OCI-LY7 (cell line): ENCODE measurements around the gene KLF2. TPM values are rescaled to one million over a fixed set of nuclear protein-coding genes. Genes with fewer than 3 reads are reported as not detected.

ENCODE experiments used
- BruUV-seq: library from RNA; stranded (reverse); fragments of 400-500 nt; replicated peaks from 2 replicates; lab custom pipeline; 2021; lab: Mats Ljungman, UMichigan
- CTCF ChIA-PET: fragments of 300-600 bp; sonication (Branson Sonifier 250); formaldehyde crosslinking; loops from one replicate; lab custom pipeline; 2022; ENCODE audit warnings: antibody characterized with exemption; ENCODE audit not compliant: unreplicated experiment; lab: Charles Lee
- POLR2A ChIA-PET: fragments of 300-600 bp; sonication (Branson Sonifier 250); formaldehyde crosslinking; loops from one replicate; lab custom pipeline; 2022; ENCODE audit warnings: antibody characterized with exemption; lab: Charles Lee
- DNase-seq: peaks from one replicate; pipeline ENCODE4 v3.0.0-alpha.2; 2015; ENCODE audit warnings: low spot score
- H2AFZ ChIP-seq: fragments of 200-600 bp; sonication (generic), shearing (Covaris generic); 2 replicates; pipeline ENCODE4 v1.6.1; 2014; ENCODE audit warnings: mild to moderate bottlenecking, antibody characterized with exemption, low read length, moderate library complexity
- H3K27ac ChIP-seq: fragments of 200-600 bp; sonication (generic); 2 replicates; pipeline ENCODE4 v1.5.1; 2014; ENCODE audit warnings: mixed run types, low read depth, mild to moderate bottlenecking, moderate library complexity, low read length, inconsistent platforms; ENCODE audit not compliant: poor library complexity, severe bottlenecking
- H3K36me3 ChIP-seq: fragments of 200-600 bp; sonication (generic); 2 replicates; pipeline ENCODE4 v1.6.1; 2014; ENCODE audit warnings: mild to moderate bottlenecking, antibody characterized with exemption, low read length, moderate library complexity, mixed read lengths; ENCODE audit not compliant: insufficient read depth
- H3K4me1 ChIP-seq: fragments of 200-600 bp; sonication (generic); 2 replicates; pipeline ENCODE4 v1.5.1; 2014; ENCODE audit warnings: mild to moderate bottlenecking, low read length; ENCODE audit not compliant: insufficient read depth, poor library complexity, severe bottlenecking
- H3K4me2 ChIP-seq: fragments of 200-600 bp; sonication (generic); 2 replicates; pipeline ENCODE4 v1.6.1; 2014; ENCODE audit warnings: mild to moderate bottlenecking, low read length
- H3K4me3 ChIP-seq: fragments of 200-600 bp; sonication (generic); 2 replicates; pipeline ENCODE4 v1.5.1; 2014; ENCODE audit warnings: mild to moderate bottlenecking, low read depth, low read length; ENCODE audit not compliant: poor library complexity, severe bottlenecking
- H3K79me2 ChIP-seq: fragments of 200-600 bp; sonication (generic); 2 replicates; pipeline ENCODE4 v1.6.1; 2016; ENCODE audit warnings: low read depth, mild to moderate bottlenecking, low read length, moderate library complexity, mixed read lengths; ENCODE audit not compliant: insufficient read depth
- H3K9me2 ChIP-seq: fragments of 200-600 bp; sonication (generic); 2 replicates; pipeline ENCODE4 v1.6.1; 2016; ENCODE audit warnings: mild to moderate bottlenecking, low read length, mixed read lengths; ENCODE audit not compliant: insufficient read depth
- H3K9me3 ChIP-seq: fragments of 200-600 bp; sonication (generic); 2 replicates; pipeline ENCODE4 v1.6.1; 2014; ENCODE audit warnings: mild to moderate bottlenecking, mixed run types, low read length, mixed read lengths
- H4K20me1 ChIP-seq: fragments of 200-600 bp; sonication (generic); 2 replicates; pipeline ENCODE4 v1.6.1; 2014; ENCODE audit warnings: mild to moderate bottlenecking, antibody characterized with exemption, low read length, moderate library complexity, mixed read lengths; ENCODE audit not compliant: insufficient read depth
- CTCF ChIP-seq: fragments of 200-600 bp; sonication (generic); conservative IDR thresholded peaks from 2 replicates; pipeline ENCODE4 v1.5.1; 2014; ENCODE audit warnings: mild to moderate bottlenecking, antibody characterized with exemption, low read length, moderate library complexity, mixed read lengths
- EZH2phosphoT487 ChIP-seq: fragments of 200-600 bp; sonication (generic); IDR thresholded peaks from 2 replicates; pipeline ENCODE4 v1.6.1; 2018; ENCODE audit warnings: low read depth, borderline replicate concordance, mild to moderate bottlenecking, mixed run types, antibody characterized with exemption, low read length, moderate library complexity, mixed read lengths
- intact Hi-C: fragments of 100-400 bp; cut with micrococcal nuclease; formaldehyde crosslinking; loops from one replicate; pipeline ENCODE4 v1.10.0; 2022; ENCODE audit not compliant: unreplicated experiment
- total RNA-seq, 2 experiments: library from RNA; depleted of rRNA in 1 of 2; stranded (reverse); fragments of >200 nt in 1 of 2; shearing (Covaris generic) in 1 of 2; gene quantifications; 2 replicates each; pipeline ENCODE4 v1.2.3, GENCODE V29; 2014 to 2022

KLF2 gene
- total RNA-seq, 2 experiments from 2014 or later: 6.2 to 8.6 TPM

- no peak for TF ChIP-seq EZH2phosphoT487
- no peak for TF ChIP-seq CTCF
- Histone ChIP-seq H3K4me2 (no peak overlapping the region), H3K4me3 (no peak overlapping the region), H3K9me2 (no peaks in the 10 kb centered on the region), H3K79me2 (no peaks in the 10 kb centered on the region), H4K20me1 (no peaks in the 10 kb centered on the region), H3K9me3 (no peaks in the 10 kb centered on the region), H3K27ac (no peak overlapping the region), H3K36me3 (no peaks in the 10 kb centered on the region; the same call in 1 of the 2 replicates), H3K4me1 (peaks cover 57% of the 10 kb centered on the region), H2AFZ (no peak overlapping the region)
- DNase-seq: peak; percentile 28
- ChIA-PET CTCF (no interaction called here), POLR2A (no interaction called here)
- BruUV-seq: no TSS peak
- intact Hi-C loops: no loop called here
Measured at GRCh38 chr19:16320987-16321386, 3.6 kb upstream of the KLF2 start.

GRCh38 chr19:16325161-16325527 lies 518 bp downstream of the KLF2 start:
- CTCF ChIA-PET: no interaction called here
- Histone ChIP-seq H2AFZ (no peak overlapping the region), H3K79me2 (no peaks in the 10 kb centered on the region), H3K27ac (no peak overlapping the region), H3K4me2 (peak overlapping the region; percentile 67), H3K9me2 (no peaks in the 10 kb centered on the region), H3K36me3 (no peaks in the 10 kb centered on the region), H3K4me3 (peak overlapping the region; percentile 71), H3K9me3 (no peaks in the 10 kb centered on the region), H3K4me1 (peaks cover 86% of the 10 kb centered on the region), H4K20me1 (no peaks in the 10 kb centered on the region)
- intact Hi-C loops: no loop called here
- no peak for TF ChIP-seq EZH2phosphoT487
- TF ChIP-seq CTCF: peak; percentile 68
- peak; percentile 63 for DNase-seq
- BruUV-seq: no TSS peak
- POLR2A ChIA-PET: interaction anchor here (0.5 to 0.6 kb wide), 2 partner anchors 22 to 57 kb away, joined by 3 read pairs; no protein-coding TSS in a partner anchor

- no peak overlapping the region for H2AFZ ChIP-seq
- H3K27ac ChIP-seq: peak overlapping the region; percentile 69
- ChIA-PET CTCF (no interaction called here), POLR2A (interaction anchor here (0.6 kb wide), 1 partner anchor 57 kb away, joined by 3 read pairs; no protein-coding TSS in a partner anchor)
- BruUV-seq: no TSS peak
- DNase-seq: peak; percentile 57
- H3K79me2 ChIP-seq: no peaks in the 10 kb centered on the region
- no peak for TF ChIP-seq EZH2phosphoT487
- TF ChIP-seq CTCF: no peak
- no peaks in the 10 kb centered on the region for H3K36me3 ChIP-seq
- H3K4me1 ChIP-seq: peaks cover 85% of the 10 kb centered on the region
- intact Hi-C loops: loop anchor here (2.0 kb wide), 1 partner anchor 65 kb away; no protein-coding TSS in a partner anchor
- no peaks in the 10 kb centered on the region for H4K20me1 ChIP-seq
- peak overlapping the region; percentile 82 for H3K4me2 ChIP-seq
- no peaks in the 10 kb centered on the region for H3K9me3 ChIP-seq
- peak overlapping the region; percentile 65 for H3K4me3 ChIP-seq
- H3K9me2 ChIP-seq: no peaks in the 10 kb centered on the region
Measured at GRCh38 chr19:16325641-16326400, 1.2 kb downstream of the KLF2 start.
